Measurements from ENCODE around the gene RADIL.
"Not testable (repeated sequence)": the region's sequence is repeated elsewhere in the genome, so short reads cannot be mapped to it uniquely, and the experiment has no call there.

The RADIL gene, protein sequence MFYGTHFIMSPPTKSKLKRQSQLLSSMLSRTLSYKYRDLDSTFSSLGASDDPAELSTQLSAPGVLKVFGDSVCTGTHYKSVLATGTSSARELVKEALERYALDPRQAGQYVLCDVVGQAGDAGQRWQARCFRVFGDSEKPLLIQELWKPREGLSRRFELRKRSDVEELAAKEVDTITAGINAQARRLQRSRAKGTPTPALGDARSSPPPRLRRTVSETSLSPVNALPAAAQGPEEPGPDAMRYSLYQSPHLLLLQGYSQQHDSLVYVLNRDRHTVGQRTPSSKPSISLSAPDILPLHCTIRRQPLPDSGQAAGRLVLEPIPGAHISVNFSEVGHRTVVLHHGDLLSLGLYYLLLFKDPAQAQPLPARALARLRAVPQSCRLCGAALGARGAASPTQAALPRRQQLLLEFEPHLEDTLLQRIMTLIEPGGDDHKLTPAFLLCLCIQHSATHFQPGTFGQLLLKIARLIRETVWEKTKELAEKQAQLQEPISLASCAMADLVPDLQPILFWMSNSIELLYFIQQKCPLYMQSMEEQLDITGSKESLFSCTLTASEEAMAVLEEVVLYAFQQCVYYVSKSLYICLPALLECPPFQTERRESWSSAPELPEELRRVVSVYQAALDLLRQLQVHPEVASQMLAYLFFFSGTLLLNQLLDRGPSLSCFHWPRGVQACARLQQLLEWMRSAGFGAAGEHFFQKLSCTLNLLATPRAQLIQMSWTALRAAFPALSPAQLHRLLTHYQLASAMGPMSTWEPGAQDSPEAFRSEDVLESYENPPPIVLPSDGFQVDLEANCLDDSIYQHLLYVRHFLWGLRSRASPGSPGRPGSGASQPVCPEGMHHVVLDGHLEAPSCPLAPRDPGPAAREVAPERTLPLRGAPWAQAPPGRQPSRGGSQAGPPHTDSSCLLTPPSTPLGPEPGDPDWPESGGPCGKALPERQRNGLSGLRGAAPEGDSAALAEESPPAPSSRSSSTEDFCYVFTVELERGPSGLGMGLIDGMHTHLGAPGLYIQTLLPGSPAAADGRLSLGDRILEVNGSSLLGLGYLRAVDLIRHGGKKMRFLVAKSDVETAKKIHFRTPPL

DNA sequence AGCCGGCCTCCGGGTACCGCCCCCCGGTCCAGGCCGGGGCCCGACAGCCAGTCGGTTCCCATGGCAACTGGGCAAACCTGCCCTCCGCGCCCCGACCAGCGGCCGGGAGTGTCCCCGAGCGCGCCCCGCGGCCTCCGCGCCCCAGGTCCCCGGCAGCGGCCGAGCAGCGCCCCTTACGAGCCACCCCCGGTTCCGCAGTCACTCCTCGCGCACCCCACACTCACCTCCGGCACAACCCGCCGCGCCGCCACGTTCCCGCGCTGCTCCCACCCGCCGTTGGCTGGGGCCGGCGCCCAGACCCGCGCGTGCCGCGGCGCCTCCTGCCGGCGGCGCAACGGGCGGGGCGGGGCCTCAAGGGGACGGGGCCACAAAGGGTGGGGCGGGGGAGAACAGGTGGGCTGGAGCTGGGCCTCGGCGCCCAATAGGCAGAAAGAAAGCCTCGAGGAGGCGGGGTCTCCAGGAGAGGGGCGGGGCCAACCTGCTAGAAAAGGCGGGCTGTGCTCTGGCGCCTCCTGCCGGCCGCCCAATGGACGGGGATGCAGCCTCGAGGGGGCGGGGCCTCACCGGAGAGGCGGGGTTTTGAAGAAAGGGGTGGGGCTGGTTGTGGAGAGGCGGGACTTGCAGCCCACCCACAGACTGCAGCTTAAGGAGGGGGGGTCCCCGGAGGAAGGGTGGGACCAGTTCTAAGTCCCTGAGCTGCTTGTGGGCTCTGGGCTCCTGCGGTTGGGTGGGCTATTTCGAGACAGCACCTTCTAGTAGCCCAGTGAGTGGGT, at the start of gene RADIL:
RADIL (minus strand) TSS at position 345 of the 773 bp plus-strand sequence. CDS start 5,577 bp downstream, outside the sequence.
- peak; percentile 32 for DNase-seq

DNA sequence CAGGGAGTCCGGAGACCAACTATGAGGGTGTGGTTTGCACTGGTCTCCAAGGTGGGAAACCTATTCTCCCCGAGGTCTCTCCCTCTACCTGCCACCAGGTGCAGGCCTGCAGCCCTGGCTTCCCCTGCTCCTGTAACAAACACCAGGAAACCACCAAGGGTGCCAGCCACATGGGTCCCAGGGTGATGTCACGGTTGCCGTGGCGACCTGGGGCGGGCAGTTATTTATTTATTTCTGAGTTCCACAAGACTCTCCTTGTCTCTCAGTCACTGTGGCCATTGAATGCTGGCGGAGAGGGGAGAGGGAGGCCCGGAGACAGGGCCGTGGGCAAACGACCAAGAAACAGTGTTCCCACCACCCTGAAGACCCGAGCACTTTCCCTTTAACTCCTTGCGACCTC, 48.4 kb upstream of the RADIL start:
- DNase-seq = no peak

DNA sequence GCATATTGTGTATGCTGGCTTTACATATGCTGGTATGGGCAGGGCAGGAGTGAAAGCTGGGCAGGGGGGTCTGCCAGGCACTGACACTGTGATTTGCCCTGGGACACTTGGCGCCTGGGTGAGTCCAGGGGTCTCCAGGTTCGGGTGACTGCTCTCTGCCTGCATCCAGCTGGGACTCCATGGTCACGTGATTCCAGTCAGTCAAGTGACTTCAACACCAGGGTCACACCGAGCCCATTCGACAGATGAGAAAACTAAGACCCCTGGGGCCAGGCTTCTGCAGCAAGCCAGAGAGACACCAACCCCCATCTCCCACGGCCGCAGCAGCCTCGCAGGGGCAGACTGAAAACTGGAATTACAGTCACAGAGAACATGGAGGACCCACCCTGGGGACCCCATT, 45.5 kb upstream of the RADIL start:
- DNase-seq = no peak

DNA sequence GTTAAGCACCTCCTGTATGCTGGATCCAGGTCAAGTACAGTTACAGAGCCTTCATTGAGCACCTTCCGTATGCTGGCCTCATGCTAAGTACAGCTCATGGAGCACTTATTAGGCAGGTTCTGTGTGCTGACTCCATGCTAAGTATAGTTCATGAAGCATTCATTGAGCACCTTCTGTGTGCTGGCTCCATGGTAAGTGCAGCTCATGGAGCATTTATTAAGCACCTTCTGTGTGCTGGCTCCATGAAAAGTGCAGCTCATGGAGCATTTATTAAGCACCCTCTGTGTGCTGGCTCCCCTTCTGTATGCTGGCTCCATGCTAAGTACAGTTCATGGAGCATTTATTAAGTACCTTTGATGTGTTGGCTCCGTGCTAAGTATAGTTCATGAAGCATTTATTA, 44.9 kb upstream of the RADIL start:
- DNase-seq = no peak

DNA sequence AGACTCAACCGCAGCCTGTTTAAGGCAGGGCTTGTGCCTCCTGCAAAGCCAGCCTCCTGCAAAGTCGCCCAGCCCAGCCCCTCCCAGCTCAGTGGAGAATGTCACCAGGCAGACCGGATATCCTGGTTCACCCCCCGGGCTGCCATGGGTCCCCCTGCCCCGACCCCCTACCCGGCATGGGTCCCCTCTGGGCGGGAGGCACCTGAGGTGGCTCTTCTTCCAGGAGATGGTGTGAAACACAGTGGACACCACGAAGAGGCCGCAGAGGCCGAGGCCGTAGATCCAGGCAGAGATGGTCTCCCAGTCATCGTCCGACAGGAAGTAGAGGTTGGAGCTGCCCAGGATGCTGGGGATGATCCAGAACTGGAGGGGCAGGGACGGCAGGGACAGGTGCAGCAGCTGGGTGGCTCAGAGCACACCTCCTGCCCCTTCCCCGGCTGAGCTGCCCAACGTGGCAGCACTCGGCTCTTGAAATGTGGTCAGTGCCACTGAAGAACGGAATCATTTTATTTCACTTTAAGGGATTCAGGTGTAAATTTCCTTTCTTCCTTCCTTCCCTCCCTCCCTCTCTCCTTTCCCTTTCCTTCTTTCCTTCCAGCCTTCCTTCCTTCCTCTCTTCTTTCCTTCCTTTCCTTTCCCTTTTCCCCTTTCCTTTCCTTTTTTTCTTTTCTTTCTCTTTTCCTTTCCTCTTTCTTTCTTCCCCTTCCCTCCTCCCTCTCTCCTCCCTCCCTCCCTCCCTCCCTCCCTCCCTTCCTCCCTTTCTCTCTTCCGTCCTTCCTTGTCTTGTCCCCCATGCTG, 36.7 kb upstream of the RADIL start:
- no peak for DNase-seq

DNA sequence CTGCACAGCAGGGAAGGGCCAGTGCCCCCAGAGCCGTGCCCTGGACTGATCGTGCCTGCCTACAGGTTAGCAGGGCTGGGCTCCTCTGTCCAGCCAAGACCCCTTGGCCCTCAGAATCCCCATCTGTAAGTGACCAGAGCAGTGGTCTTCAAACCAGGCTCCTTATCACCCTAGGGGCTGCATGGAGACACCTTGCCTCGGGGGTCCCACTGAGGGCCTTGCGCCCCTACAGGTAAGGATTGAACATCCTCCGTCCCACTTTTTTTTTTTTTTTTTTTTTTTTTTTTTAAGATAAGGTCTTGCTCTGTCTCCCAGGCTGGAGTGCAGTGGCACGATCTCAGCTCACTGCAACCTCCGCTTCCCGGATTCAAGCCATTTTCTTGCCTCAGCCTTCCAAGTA, 32.6 kb upstream of the RADIL start:
- DNase-seq = no peak

DNA sequence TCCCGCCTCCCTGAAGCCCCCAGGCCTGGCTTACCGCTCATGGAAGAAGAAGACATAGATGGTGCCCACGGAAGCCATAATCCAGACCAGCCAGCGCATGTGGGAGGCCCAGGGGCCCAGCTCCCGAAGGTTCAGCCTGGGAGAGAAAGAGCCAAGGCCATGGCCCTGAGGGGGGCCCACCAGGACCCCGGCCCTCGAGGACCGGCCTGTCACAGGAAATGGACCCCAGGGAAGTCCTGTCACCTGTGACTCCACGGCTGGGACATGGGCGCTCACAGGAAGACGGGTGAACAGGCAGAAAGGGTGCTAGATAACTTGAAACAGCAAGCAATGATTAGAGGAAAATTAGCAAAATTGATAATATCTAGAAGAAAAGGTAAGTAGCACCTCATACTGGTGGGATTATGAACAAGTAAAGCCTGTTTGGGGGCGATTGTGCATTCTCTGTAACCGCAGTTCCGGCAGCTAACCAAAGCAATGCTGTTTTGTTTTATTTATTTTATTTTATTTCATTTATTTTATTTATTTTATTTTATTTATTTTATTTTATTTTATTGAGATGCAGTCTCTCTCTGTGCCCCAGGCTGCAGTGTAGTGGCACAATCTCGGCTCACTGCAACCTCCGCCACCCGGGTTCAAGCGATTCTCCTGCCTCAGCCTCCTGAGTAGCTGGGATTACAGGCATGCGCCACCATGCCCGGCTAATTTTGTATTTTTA, 27.8 kb upstream of the RADIL start:
- DNase-seq = no peak

DNA sequence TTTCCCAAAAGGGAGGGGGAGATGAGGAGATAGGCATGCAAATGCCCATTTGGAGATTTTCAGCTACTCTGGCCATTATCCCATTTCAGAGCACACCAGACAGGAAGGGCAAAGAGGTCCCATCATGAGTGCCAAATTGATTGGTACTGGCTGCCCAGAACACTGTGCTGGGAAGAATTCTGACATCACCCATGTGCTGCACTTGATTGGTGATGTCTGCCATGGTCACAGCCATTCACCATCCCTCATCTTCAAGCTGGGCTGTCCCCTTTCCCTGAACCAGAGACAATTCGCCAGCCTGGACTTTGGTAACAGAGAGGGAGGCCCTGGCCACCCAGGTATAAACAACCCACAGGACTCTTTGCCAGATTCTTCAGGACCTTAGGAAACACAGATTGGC, 23.2 kb upstream of the RADIL start:
- DNase-seq = no peak

DNA sequence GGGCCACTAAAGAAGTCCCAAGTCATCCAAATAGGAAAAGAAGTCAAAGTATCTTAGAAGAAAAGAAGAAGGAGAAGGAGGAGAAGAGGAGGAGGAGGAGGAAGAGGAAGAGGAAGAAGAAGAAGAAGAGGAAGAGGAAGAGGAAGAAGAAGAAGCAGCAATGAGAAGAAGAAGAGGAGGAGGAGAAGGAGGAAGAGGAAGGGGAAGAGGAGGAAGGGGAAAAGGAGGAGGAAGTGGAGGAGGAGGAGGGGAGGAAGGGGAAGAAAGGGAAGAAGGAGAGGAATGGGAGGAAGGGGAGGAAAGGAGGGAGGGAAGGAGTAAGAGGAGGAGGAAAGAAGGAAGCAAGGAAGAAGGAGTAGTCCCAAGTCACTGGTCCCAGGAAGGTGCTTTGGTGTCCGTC, 21.7 kb upstream of the RADIL start:
- no peak for DNase-seq

DNA sequence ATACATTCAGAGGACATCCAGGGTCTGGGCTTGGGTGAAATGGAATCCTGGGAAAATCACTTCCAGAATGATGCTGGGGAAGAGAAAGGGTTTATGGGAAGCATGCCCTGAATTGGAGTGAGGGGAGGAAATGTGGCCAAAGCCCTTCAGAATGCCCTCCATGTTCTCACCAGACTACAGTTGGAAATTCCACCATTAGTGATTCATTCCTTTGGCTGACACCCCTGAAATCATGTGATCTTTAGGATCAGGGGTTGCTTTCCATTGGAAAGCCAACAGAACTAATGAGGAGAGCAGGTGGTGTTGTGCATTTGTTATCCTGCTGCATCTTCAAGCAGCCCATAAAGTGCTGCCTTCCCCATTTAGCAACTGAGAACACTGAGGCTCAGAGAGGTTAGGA, 20.8 kb upstream of the RADIL start:
- no peak for DNase-seq

DNA sequence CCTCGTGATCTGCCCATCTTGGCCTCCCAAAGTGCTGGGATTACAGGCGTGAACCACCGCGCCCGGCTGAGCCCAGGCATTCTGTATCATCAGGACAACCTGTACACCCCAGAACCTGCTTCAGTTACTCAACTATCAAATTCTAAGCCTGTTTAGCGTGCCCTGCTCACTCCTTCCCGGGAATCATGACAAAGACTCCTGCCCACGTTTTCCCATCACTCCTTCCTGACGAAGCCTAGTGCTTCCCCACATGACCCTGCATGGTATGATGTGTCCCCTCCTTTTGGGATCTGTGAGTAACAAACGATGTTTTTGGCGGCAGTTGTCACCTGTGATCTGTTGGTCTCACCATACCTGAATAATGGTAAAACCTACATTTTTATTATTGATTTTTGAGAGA, 12.2 kb upstream of the RADIL start:
- no peak for DNase-seq

DNA sequence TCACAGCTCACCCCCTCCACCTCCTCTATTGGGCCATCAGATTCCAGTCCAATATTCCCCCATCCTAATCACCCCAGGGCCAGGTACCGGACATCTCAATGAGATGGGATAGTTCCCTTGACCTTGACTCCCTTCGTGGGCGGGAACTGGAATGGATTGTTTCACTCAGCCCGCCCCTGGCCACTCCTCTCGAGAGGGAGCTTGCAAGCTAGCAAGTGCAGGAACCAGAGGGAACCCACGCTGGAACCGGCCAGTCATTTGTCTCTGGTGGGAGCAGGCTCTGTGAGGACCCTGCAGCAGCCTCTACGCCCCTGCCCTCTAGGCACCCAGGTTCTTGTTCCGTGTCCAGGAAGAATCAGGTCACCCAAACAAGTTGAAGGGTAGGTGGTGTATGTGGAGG, 11.0 kb upstream of the RADIL start:
- DNase-seq = no peak

DNA sequence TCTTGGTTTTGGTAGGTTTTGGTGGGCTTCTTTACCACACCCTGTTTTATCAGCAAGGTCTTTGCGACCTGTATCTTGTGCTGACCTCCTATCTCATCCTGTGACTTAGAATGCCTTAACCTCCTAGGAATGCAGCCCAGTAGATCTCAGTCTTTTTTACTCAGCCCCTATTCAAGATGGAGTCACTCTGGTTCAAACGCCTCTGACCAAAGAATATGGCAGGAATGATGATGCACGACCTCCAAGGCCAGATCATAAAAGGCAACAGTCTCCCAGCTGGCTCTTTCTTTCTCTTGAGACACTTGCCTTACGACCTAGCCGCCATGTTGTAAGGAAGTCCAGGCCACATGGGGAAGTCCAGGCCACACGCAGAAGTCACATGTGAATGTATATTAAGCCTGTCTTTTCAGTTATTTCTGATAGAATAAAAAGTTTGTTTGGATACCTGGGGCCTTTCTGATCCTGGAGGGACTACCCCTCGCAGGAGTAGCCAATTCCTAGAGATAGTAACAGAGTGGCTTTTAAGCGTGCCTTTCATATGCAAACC, 10.5 kb upstream of the RADIL start:
- no peak for DNase-seq

DNA sequence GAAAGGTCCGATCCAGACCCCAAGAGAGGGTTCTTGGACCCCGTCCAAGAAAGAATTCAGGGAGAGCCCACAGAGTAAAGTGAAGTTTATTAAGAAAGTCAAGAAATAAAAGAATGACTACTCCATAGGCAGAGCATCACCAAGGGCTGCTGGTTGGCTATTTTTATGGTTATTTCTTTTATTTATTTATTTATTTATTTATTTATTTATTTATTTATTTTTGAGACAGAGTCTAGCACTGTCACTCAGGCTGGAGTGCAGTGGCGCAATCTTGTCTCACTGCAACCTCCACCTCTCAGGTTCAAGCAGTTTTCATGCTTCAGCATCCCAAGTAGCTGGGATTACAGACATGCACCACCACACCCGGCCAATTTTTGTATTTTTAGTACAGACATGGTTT, 9.7 kb upstream of the RADIL start:
- DNase-seq = not testable (repeated sequence)

DNA sequence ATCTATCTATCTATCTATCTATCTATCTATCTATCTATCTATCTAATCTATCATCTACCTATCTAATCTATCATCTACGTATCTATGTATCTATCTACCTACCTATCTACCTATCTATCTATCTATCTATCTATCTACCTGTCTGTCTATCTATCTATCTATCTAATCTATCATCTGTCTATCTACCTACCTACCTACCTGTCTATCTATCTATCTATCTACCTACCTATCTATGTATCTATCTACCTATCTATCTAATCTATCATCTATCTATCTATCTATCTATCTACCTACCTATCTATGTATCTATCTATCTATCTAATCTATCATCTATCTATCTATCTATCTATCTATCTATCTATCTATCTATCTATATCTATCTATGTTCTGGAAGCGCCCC, 8.0 kb upstream of the RADIL start:
- not testable (repeated sequence) for DNase-seq

DNA sequence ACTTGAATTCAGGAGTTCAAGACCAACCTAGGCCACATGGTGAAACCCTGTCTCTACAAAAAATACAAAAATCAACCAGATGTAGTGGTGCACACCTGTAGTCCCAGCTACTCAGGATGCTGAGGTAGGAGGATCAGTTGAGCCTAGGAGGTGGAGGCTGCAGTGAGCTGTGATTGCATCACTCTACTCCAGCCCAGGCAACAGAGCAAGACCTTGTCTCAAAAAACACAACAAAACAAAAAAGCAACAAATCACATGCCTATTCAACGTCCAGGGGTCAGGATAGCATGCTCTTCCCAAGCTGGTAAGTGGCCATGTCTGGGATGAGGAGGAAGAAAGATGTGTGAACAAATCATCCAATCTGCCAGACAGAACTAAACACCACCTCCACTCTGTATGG, 6.2 kb upstream of the RADIL start:
- no peak for DNase-seq

DNA sequence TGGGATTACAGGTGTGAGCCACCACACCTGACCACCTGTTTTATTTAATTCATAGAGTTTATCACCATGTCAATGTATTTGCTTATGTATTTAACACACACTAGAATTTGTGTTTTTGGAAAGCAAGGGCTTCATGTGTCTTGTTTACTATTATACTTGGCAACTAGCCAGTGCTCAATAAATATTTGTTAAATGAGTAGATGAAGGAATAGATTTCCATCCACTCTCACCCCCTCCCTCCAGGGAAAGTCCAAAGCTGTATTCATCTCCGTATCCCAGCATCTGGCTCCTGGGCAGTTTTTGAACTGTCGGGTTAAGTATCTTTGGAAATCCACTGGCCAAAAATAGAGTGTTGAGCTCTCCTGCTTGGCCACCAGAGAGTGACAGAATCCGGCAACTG, 4.6 kb upstream of the RADIL start:
- DNase-seq = no peak

DNA sequence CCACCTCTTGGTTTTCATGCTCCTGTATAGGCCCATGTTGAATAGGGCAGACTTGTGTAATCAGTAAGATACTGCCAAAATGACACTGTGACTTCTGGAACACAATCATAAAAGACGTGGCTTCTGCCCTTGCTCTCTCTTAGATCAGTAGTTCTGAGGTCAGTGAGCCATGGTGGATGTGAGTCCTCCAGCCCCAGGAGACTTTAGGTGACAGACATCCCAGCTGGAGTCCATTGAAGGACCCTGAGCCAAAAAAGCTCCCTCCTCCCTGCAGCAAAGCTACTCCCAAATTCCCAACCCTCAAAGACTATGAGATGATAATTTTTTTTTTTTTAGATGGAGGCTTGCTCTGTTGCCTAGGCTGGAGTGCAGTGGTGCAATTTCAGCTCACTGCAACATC, 3.2 kb upstream of the RADIL start:
- DNase-seq = no peak

DNA sequence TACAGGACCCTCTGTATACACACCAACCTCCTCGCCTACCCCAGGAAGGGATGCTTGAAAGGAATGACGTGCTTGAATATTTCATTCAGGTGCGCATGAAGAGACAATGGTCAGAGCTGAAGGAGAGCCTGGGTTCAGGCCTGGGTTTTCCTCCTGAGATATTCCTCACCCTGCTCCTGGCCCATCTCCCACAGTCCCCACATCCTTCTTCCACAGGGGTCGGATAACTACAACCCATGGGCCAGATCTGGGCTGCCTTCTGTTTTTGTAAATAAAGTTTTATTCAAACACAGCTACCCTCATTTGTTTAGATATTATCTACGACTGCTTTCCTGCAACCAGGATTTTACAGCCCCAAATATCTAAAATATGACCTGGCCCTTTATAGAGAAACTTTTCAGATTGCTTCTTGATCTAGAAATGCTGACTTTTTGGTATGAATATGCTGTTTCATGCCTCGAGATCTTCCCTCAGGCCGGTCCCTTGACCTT, 1.8 kb upstream of the RADIL start:
- no peak for DNase-seq

DNA sequence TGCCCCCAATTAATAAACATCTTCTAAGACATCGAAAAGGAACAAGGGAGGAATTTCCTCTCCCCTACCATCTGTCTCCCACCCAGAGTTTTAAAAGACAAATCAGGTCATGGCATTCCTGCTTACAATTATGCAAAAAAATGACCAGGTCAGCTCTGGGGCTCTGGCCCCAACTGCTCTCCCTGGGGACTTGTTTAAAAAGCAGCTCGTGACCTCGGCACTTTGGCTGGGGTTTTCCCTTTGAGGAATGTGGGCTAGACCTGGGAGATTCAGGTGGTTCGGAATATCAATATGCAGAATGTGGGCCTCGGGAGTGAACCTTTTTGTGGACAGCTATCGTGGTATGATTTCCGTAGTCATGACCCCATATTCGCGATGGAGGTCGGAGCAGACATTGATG, 648 bp upstream of the RADIL start:
- DNase-seq = no peak

DNA sequence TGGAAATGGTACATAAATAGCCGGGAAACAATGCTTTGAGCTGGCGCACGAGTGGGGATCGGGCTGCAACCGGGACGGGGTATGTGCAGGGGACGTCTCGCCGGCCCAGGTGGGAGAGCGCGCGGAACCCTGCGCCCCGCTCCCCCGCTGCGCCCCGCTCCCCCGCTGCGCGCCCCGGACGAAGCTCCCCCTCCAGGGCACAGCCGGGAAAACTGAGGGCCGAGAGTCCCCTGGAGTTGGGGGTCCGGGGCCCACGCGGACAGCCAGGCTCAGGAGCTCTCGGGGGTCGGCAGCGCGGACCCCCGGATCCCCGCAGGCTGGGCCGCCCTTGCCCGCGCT, 514 bp downstream of the RADIL start:
- no peak for DNase-seq
